GM10266 (cell line): ENCODE results near the gene VWA2.

ENCODE experiments used
- DNase-seq: peaks from one replicate; pipeline ENCODE4 v3.0.0; 2012; ENCODE audit errors: extremely low spot score
- CTCF ChIP-seq: IDR thresholded peaks from 2 replicates; pipeline ENCODE4 v1.5.1; 2012; ENCODE audit warnings: mild to moderate bottlenecking, low read depth; ENCODE audit not compliant: control insufficient read depth, insufficient read depth; ENCODE audit errors: missing control alignments

The VWA2 gene

GRCh38 chr10:114307731-114308130 is 68.7 kb downstream of the VWA2 start:
- DNase-seq, result no peak
- TF ChIP-seq CTCF, result no peak

GRCh38 chr10:114308531-114309363 is 69.7 kb downstream of the VWA2 start:
- TF ChIP-seq CTCF, result no peak
- DNase-seq, result peak; percentile 42

- no peak for TF ChIP-seq CTCF
- DNase-seq, result no peak
These were observed 70.3 kb downstream of the VWA2 start for GRCh38 chr10:114309364-114309651.

- DNase-seq, result no peak
- TF ChIP-seq CTCF, result no peak
These were observed 71.3 kb downstream of the VWA2 start for GRCh38 chr10:114310346-114310745.

- TF ChIP-seq CTCF, result no peak
- no peak for DNase-seq
These were observed 72.0 kb downstream of the VWA2 start for GRCh38 chr10:114311023-114311422.

GRCh38 chr10:114311496-114312209 is 72.6 kb downstream of the VWA2 start:
- TF ChIP-seq CTCF, result no peak
- DNase-seq, result no peak

GRCh38 chr10:114313139-114313538 is 74.1 kb downstream of the VWA2 start:
- no peak for TF ChIP-seq CTCF
- DNase-seq, result no peak
